ENCODE data around the gene CACNA1C.

CACNA1C gene

DNA sequence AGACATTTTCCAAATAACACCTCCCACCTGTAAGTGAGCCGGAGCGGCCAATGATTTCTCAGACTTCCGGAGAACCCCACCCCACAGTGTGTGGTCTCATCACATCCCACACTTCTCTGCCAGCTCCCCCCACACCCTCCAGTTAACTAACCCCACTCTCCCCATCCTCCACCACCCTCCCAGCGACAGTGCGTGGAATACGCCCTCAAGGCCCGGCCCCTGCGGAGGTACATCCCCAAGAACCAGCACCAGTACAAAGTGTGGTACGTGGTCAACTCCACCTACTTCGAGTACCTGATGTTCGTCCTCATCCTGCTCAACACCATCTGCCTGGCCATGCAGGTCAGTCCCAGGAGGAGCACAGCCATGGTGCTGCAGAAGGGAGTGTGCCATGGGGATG lies 557.6 kb downstream of the CACNA1C start:
- DNase-seq (ENCODE audit: insufficient read length, low spot score): no peak
- no peak for FAIRE-seq

DNA sequence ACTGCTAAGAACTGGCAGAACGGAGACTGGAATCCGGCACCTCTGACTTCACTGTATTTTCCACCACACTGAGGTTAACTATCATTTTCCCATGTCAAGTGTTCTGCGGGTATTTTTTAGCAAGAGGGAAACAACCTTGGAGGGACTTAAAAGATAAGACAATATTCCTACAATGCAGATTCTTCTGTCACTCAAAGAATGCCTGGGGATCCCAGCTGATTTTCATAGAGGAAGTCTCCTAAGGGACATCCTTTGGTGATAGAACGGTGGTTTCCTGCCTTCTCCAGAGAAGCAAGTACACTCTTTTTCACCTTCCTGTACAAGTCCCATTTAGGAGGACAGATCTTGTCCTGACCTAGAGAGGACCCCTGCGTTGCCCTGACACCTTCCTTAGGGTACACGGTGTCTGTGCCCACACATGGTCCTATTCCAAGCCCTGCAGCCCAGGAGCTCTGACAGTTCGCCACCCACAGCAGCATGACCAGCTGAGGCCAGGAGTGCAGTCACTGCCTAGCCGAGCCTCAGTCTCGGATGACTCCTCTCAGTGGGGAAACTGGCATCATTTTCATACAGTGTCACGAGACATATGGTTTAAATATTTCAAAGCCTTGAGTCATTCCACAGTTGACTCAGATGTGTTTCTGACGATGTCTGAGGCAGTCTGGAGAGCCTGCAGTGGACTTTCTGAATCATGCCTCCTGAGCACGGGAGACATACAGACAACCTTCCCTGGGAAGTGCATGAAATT lies 560.7 kb downstream of the CACNA1C start:
- FAIRE-seq (no peak), DNase-seq (ENCODE audit: insufficient read length, low spot score) (no peak)
- TF ChIP-seq, protein P1, sequence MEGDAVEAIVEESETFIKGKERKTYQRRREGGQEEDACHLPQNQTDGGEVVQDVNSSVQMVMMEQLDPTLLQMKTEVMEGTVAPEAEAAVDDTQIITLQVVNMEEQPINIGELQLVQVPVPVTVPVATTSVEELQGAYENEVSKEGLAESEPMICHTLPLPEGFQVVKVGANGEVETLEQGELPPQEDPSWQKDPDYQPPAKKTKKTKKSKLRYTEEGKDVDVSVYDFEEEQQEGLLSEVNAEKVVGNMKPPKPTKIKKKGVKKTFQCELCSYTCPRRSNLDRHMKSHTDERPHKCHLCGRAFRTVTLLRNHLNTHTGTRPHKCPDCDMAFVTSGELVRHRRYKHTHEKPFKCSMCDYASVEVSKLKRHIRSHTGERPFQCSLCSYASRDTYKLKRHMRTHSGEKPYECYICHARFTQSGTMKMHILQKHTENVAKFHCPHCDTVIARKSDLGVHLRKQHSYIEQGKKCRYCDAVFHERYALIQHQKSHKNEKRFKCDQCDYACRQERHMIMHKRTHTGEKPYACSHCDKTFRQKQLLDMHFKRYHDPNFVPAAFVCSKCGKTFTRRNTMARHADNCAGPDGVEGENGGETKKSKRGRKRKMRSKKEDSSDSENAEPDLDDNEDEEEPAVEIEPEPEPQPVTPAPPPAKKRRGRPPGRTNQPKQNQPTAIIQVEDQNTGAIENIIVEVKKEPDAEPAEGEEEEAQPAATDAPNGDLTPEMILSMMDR (IDR thresholded peaks at IDR 0.05; ENCODE audit: insufficient read depth, missing control alignments): no peak

More for the DNA sequence above, 557.6 kb downstream of the CACNA1C start:
- TF ChIP-seq, protein P1 (IDR thresholded peaks at IDR 0.05; ENCODE audit: insufficient read depth, missing control alignments): no peak

DNA sequence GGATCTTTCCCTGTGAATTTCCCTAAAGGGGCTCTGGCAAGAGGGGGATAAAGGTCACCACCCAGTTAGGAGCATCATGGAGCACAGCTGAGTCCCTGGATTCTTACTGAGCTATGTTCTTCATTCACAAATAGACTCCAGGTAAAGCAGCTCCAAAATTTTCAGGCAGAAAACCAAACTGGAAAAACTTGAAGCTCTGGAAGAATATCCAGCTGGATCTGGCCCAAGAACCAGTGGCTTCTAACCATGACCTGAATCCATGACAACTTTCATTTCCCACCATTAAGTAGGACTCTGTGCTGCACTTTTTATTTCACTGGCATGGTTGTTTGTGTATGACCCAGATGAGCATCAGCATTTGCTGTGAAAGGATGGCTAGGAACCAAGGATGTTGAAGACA lies 561.6 kb downstream of the CACNA1C start:
- no peak for DNase-seq (ENCODE audit: insufficient read length, low spot score)
- no peak for FAIRE-seq
- TF ChIP-seq, protein P1 (IDR thresholded peaks at IDR 0.05; ENCODE audit: insufficient read depth, missing control alignments): no peak

DNA sequence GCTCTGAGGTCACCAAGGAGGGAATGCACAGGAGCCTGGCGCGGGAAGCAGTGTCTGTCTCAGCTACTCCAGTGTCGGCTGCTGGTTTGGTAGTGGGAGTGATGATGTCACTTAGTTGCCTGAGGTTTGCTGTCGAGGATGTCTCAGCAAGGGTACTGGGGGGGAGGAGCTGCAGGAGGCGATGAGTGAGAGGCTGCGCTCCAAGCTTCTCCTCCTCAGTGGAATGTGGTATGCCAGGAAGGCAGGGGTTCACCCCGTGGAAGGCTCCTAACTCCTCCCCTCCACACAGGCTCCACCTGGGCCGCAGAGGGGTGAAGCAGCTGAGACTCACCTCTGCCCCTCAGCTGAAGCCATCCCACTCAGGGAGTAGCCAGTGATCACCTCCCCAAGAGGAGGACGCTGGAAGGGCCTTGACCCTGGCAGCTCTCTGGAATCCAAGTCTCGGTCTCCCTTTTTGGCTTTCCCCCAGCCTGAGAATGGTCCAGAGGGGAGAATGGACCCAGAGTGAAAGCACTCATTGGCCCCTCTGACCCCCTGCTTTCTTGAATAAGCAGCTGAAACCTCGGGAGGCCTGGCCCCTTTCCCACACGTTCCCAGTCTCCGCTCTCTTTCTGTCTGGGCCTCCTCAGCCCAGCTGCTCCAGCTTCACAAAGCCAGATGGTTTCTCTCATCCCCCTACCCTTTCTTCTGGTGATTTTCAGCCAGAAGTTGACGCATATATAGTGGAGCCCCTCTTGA lies 563.0 kb downstream of the CACNA1C start:
- no peak for FAIRE-seq
- DNase-seq (ENCODE audit: insufficient read length, low spot score): no peak
- TF ChIP-seq, protein P1 (IDR thresholded peaks at IDR 0.05; ENCODE audit: insufficient read depth, missing control alignments): no peak

DNA sequence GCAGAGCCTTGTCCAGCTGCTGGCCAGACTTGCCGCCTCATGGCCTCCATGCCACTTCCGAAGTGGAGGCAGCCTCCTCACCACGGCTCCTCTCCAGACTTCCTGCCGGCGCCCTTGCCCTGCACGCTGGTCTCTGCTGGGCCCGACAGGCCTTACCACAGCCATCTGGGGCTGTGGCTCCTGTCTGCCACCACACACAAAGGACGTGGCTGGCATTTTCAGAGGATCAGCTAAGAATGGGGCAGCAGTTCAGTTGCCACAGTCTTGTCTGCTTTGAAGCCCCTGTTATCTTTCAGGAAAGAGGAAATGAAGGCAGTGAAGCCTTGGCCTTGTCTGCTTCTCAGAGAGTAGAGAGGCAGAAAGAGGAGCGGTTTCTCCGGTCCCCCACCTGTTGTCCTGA lies 564.0 kb downstream of the CACNA1C start:
- DNase-seq (ENCODE audit: insufficient read length, low spot score) (no peak), FAIRE-seq (no peak)
- TF ChIP-seq, protein P1 (IDR thresholded peaks at IDR 0.05; ENCODE audit: insufficient read depth, missing control alignments): no peak

DNA sequence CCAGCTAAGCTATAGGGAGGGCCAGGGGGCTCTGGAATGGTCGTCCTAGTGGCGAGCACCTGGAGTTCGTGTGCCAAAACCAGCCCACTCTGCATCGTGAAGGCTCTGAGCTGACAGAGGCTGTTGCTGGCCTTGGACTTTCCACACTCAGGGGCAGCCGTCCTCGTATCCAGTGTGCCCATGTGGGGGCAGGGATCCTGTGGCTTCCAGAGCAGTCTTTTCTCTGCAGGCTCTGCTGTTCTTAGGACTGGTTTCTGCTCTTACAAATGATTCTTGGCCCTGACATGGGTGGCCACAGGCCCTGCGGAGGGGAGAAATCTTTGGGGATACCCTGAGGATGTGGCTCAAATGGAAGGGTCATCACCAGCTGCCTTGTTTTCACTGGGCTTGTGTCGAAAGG lies 564.6 kb downstream of the CACNA1C start:
- no peak for DNase-seq (ENCODE audit: insufficient read length, low spot score)

More for the DNA sequence above, 564.6 kb downstream of the CACNA1C start:
- TF ChIP-seq, protein P1 (IDR thresholded peaks at IDR 0.05; ENCODE audit: insufficient read depth, missing control alignments): no peak
- FAIRE-seq: no peak

All from D721Med (cell line).